Duodenal mucosa (tissue), 2 donors: ENCODE data around the gene CBFA2T2.
"Not testable (repeated sequence)": the region's sequence is repeated elsewhere in the genome, so short reads cannot be mapped to it uniquely, and the experiment has no call there.

Source experiments
- H3K27ac ChIP-seq: one replicate; pipeline ENCODE4 v1.7.0; 2013; ENCODE audit warnings: low read depth, low read length
- H3K27me3 ChIP-seq, 2 donors: one replicate each; pipeline ENCODE4 v1.7.0; 2013; ENCODE audit warnings: low read length in 2 of 2, control low read depth in 1 of 2; ENCODE audit not compliant: insufficient read depth in 2 of 2, control insufficient read depth in 1 of 2
- H3K36me3 ChIP-seq, 2 donors: one replicate each; pipeline ENCODE4 v1.7.0; 2013; ENCODE audit warnings: low read length in 2 of 2, control low read depth in 1 of 2; ENCODE audit not compliant: insufficient read depth in 2 of 2, control insufficient read depth in 1 of 2
- H3K4me1 ChIP-seq, 2 donors: one replicate each; pipeline ENCODE4 v1.7.0; 2013; ENCODE audit warnings: low read length in 2 of 2, control low read depth in 1 of 2; ENCODE audit not compliant: insufficient read depth in 2 of 2, control insufficient read depth in 1 of 2
- H3K4me3 ChIP-seq, 2 donors: one replicate each; pipeline ENCODE4 v1.7.0; 2013; ENCODE audit warnings: low read length in 2 of 2, low read depth in 1 of 2
- H3K9ac ChIP-seq, 2 donors: one replicate each; pipeline ENCODE4 v1.7.0; 2013; ENCODE audit warnings: low read length in 2 of 2, low read depth in 1 of 2
- H3K9me3 ChIP-seq, 2 donors: one replicate each; pipeline ENCODE4 v1.7.0; 2013; ENCODE audit warnings: low read length in 2 of 2, control low read depth in 1 of 2; ENCODE audit not compliant: control insufficient read depth in 1 of 2

CBFA2T2 gene

DNA sequence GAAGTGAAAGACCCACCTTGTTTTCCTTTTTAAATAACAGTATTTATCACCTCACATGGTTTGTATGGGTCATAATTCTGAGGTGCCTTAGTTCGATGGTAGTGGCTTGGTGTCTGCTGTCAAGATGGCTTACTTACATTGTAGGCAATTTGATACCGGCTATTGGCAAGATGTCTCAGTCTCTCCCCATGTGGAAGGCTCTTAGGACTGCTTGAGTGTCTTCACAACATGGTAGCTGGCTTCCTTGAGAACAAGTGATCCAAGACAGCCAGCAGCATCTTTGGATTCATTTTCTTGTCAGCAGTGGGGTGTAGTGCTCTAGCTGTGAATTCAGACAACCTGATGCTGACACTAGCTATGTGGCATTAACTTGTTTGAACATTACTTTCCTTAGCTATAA is 70.1 kb downstream of the CBFA2T2 start:
- no peak overlapping the region for H3K4me3 ChIP-seq
- H3K4me1 ChIP-seq, result peaks cover 12 to 23% of the 10 kb centered on the region in 2 donors
- no peaks in the 10 kb centered on the region for H3K27me3 ChIP-seq
- no peak overlapping the region for H3K9ac ChIP-seq
- no peaks in the 10 kb centered on the region for H3K9me3 ChIP-seq
- H3K36me3 ChIP-seq, result no peaks in the 10 kb centered on the region
- H3K27ac ChIP-seq, result no peak overlapping the region

DNA sequence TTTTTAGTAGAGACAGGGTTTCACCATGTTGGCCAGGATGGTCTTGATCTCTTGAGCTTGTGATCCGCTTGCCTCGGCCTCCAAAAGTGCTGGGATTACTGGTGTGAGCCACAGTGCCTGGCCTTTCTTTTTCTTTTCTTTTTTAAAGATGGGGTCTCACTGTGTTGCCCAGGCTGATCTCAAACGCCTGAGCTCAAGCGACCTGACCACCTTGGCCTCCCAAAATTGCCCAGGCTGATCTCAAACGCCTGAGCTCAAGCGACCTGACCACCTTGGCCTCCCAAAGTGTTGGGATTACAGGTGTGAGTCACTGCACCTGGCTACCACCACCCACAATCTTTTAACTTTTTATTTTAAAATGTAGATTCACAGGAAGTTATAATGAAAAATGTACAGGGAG is 71.2 kb downstream of the CBFA2T2 start:
- H3K27me3 ChIP-seq, H3K27ac ChIP-seq: not testable (repeated sequence)

DNA sequence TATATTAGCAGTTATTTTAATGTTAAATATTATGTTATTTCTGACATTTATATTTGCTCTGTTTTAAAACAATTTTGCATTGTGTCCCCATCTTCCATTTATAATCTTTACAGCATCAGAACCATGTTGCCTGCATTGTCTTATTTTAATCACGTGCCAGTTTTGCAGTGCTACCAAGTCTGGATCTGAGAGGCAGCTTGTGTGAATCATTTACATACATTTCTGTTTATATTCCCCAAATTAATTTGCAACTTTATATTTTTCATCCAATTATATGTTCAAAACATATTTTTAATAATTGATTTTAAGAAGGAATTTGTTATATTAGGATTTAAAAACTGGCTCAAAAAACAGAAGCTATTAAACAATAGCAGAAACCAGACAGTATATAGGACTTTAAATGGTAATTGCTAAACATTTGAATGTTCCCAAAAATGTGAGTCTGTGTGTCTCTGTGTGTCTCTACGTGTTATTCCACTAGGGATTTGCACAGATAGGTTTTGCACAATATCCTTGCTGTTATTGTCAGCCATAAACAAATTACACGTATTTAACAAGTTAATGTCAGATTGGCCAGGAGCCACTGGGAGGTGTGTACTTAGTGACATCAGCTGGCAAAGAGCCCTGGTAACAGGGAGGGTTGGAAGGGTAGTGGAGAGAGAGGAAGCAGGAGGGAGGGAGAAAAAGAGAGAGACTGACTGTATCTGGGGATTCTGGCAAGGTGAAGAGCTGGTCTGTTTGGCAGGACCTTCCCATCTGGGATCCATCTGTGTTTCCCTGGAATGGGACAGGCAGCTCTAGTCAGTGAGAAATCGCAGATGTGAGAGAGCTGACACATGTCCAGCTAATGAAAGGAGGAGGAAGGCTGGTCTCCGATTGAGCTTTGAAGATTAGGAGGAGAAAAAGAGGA is 72.1 kb downstream of the CBFA2T2 start:
- peak overlapping the region in 1 of 2 donors; percentile 3 for H3K9ac ChIP-seq
- H3K27ac ChIP-seq, result no peak overlapping the region
- no peaks in the 10 kb centered on the region for H3K36me3 ChIP-seq
- H3K4me1 ChIP-seq, result peaks cover 9 to 11% of the 10 kb centered on the region in 2 donors
- no peaks in the 10 kb centered on the region for H3K27me3 ChIP-seq
- no peaks in the 10 kb centered on the region for H3K9me3 ChIP-seq
- peak overlapping the region; percentile 17 to 33 for H3K4me3 ChIP-seq

More for the DNA sequence above, 71.2 kb downstream of the CBFA2T2 start:
- H3K4me1 ChIP-seq, result peaks cover 3 to 14% of the 10 kb centered on the region in 2 donors
- H3K9ac ChIP-seq, H3K36me3 ChIP-seq, H3K4me3 ChIP-seq, H3K9me3 ChIP-seq: not testable (repeated sequence)

DNA sequence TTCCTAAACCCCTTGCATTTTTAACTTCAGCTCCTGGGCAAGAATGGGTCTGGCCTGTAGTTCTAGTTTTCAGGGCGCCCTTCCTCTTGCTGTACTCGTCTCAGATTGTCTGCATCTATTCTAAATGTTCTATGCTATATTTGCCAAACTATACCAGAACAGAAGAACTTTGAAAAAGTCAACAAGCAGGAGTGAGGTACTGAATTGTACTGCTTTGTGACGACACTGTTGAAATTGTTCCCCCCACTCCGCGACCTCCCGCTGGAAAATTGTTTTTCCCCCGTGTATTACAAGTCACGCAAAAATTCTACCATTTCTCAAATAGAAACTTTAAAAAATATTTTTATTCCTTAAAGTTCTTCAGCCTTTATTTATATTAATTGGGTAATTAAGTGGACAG is 73.9 kb downstream of the CBFA2T2 start:
- no peak overlapping the region for H3K9ac ChIP-seq
- H3K36me3 ChIP-seq, result no peaks in the 10 kb centered on the region
- H3K27ac ChIP-seq, result no peak overlapping the region
- H3K4me1 ChIP-seq, result peaks cover 17 to 19% of the 10 kb centered on the region in 2 donors
- H3K4me3 ChIP-seq, result no peak overlapping the region
- no peaks in the 10 kb centered on the region for H3K9me3 ChIP-seq
- H3K27me3 ChIP-seq, result no peaks in the 10 kb centered on the region

DNA sequence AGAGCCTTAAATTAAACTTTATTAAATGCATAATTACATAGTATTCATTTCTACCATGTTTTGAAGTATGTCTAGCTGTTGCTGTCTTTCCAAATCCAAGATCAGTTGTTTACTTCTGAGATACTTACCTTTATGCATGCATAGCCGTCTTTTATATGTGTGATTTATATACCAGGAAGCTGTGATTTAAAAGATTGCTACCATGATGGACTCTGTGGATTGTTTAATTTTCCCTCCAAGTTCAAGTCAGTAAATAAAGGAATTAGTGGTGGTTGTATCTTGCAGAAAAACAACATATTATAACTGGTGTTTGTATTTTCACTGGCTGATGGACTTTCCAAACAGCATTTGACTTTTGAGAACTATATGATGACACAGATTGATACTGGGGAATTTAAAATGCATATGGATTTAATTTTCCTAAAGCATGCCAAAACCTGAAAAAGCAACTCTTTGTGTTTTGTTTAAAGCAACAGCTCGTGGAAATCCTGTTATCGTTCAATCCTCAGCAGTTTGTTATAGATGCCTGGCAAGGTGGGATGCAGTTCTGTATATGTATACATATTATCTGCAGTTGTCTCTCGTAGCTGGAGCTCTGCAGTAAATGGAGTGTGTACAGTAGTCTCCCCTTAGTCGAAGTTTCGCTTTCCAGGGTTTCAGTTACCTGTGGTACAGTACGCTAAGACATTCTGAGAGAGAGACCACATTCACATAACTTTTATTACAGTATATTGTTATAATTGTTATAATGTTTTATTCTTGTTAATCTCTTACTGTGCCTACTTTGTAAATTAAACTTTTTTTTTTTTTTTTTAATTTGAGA is 77.1 kb downstream of the CBFA2T2 start:
- Histone ChIP-seq H3K4me1 (peaks cover 29 to 37% of the 10 kb centered on the region in 2 donors), H3K9ac (no peak overlapping the region), H3K27ac (no peak overlapping the region), H3K36me3 (no peaks in the 10 kb centered on the region), H3K27me3 (no peaks in the 10 kb centered on the region), H3K9me3 (no peaks in the 10 kb centered on the region), H3K4me3 (no peak overlapping the region)

DNA sequence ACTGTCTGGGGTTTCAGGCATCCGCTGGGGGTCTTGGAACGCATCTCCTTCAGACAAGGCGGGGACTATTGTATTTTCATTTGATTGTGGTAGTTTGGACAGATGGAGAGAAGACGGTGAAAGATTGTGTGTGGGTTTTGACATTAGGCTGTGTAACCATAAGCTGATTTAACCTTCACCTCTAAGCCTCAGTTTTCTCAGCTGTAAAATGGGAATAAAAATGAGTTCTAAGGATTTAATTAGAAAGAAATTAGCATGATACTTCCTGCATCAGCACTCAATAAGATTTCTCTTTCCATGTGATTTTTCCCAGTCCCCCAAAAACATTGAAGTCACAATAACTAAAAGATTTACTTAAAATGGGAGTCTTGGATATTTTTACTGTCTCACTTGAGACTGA is 78.1 kb downstream of the CBFA2T2 start:
- H3K36me3 ChIP-seq, result no peaks in the 10 kb centered on the region
- H3K9ac ChIP-seq, result no peak overlapping the region
- no peaks in the 10 kb centered on the region for H3K9me3 ChIP-seq
- H3K27ac ChIP-seq, result no peak overlapping the region
- H3K4me1 ChIP-seq, result peaks cover 26 to 32% of the 10 kb centered on the region in 2 donors
- no peaks in the 10 kb centered on the region for H3K27me3 ChIP-seq
- no peak overlapping the region for H3K4me3 ChIP-seq

DNA sequence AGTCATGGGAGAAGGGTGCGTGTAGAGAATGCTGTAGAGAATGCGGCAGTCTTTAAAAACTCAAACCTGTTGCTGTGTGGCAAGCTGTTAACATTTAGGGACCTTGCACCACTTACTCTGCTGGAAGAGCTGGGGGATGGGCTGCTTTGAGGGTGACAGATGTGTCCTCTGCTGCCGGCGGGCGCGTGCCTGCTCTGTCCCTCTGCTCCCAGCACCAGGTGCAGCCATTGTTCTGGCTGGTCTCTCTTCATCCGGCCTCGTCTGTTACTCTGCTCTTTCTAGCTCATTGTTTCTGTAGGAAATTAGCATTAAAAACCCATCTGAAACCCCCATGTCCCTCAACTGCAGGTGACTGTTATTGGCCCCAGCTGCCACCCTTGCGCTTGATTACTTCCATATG is 78.5 kb downstream of the CBFA2T2 start:
- Histone ChIP-seq H3K4me1 (peaks cover 26 to 29% of the 10 kb centered on the region in 2 donors), H3K4me3 (no peak overlapping the region), H3K27me3 (no peaks in the 10 kb centered on the region), H3K27ac (no peak overlapping the region), H3K9ac (no peak overlapping the region), H3K36me3 (no peaks in the 10 kb centered on the region), H3K9me3 (no peaks in the 10 kb centered on the region)

DNA sequence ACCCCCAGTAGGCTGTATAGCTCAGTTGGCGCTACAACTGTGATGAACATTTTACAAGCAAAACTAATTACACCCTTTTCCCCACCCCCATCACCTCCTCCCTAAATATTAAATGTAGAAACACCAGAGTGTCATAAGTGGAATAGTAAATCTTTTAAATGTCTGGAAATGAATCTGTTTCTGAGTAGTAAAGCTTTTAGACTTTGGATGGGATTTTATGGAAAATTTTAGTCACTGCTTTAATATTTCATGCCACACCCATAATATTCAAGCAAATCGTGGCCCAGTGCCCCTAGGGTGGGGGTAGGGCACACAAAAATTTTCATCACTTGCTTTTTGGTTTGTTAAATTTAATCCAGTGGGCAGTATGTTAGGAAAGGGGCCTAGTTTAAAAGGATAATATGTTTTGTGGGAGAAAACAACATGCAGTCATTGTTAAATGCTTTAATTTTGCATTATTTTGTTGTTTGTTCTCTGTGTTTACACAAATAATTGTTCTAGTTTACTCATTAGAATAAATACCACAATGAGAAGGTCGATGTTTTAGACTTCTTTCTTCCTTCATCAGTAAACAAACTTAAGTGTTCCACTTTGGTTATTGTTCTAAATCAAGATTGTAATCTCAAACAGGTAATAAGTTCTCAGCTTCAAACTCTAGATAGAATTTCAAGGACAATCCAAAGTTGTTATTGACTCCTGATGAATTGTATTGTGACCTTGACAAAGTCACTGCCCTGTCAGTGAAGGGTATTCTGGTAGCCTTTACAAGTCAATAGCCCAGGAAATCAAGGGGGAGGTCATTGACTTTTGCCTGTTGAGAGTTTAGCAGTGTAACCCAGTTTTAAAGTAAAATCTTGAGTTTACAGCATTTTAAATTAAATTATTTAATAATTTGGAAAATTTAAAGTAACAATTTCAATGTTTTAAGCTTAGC is 79.2 kb downstream of the CBFA2T2 start:
- Histone ChIP-seq H3K27me3 (no peaks in the 10 kb centered on the region), H3K9me3 (no peaks in the 10 kb centered on the region), H3K4me1 (peaks cover 26 to 29% of the 10 kb centered on the region in 2 donors), H3K36me3 (no peaks in the 10 kb centered on the region), H3K27ac (no peak overlapping the region), H3K4me3 (no peak overlapping the region), H3K9ac (no peak overlapping the region)

DNA sequence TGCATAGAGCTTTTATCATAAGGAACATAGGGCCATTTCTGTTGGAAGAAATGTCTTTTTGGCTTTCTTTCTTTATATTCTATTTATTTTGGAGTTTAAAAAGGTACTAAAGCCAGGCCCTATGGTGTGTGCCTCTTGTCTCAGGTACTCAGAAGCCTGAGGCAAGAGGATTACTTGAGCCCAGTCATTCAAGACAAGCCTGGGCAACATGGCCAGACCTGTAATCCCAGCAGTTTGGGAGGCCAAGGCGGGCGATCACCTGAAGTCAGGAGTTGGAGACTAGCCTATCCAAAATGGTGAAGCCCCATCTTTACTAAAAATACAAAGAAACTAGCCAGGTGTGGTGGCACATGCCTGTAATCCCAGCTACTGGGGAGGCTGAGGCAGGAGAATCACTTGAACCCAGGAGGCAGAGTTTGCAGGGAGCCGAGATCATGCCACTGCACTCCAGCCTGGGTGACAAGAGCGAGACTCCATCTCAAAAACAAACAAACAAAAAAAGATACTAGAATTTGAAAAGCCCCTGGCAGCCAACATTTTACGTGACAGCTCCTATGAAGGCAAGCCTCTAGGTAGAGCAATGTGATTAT is 80.0 kb downstream of the CBFA2T2 start:
- Histone ChIP-seq H3K27me3 (no peaks in the 10 kb centered on the region), H3K9me3 (no peaks in the 10 kb centered on the region), H3K36me3 (no peaks in the 10 kb centered on the region), H3K4me3 (no peak overlapping the region), H3K9ac (no peak overlapping the region), H3K4me1 (peaks cover 26 to 29% of the 10 kb centered on the region in 2 donors), H3K27ac (no peak overlapping the region)
